Measurements from ENCODE around the gene UBA52. TPM values are rescaled to one million over a fixed set of nuclear protein-coding genes. Genes with fewer than 3 reads are reported as not detected.

UBA52 gene
- total and polyA plus RNA-seq, 2 of the 13 experiments (the other 11 are each of a cell fraction or from before 2014, with no cell fraction given): 959 to 1,782 TPM

- TF ChIP-seq EHMT2 (IDR thresholded peaks at IDR 0.05; ENCODE audit: borderline replicate concordance, low read depth, low read length): no peak
- TF ChIP-seq ZNF337 (CRISPR knock-in tag; IDR thresholded peaks at IDR 0.05; ENCODE audit: borderline replicate concordance, low read depth): no peak
- TF ChIP-seq AHR (CRISPR knock-in tag; IDR thresholded peaks at IDR 0.05): no peak
- TF ChIP-seq FOXO1 (CRISPR knock-in tag; IDR thresholded peaks at IDR 0.05): no peak
- TF ChIP-seq TBX3 (IDR thresholded peaks at IDR 0.05; ENCODE audit: borderline replicate concordance): no peak
- TF ChIP-seq FOXA1 (IDR thresholded peaks at IDR 0.05): no peak
- TF ChIP-seq FOXA1 (CRISPR knock-in tag; IDR thresholded peaks at IDR 0.05): 0 out of 2 replicates have a peak, but pooled peaks have one; percentile 43
- peak; percentile 13; the same call in 1 of the 2 replicates for TF ChIP-seq ZNF501 (CRISPR knock-in tag; IDR thresholded peaks at IDR 0.05)
- TF ChIP-seq SPEN (CRISPR knock-in tag; IDR thresholded peaks at IDR 0.05; ENCODE audit: low read depth): no peak
- TF ChIP-seq, protein P1, sequence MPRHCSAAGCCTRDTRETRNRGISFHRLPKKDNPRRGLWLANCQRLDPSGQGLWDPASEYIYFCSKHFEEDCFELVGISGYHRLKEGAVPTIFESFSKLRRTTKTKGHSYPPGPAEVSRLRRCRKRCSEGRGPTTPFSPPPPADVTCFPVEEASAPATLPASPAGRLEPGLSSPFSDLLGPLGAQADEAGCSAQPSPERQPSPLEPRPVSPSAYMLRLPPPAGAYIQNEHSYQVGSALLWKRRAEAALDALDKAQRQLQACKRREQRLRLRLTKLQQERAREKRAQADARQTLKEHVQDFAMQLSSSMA (CRISPR knock-in tag; IDR thresholded peaks at IDR 0.05): peak; percentile 25; the same call in 1 of the 2 replicates
- no peak for TF ChIP-seq ZFP36 (IDR thresholded peaks at IDR 0.05; ENCODE audit: borderline replicate concordance, low read depth, low read length, partially characterized antibody)
- TF ChIP-seq ZBTB4 (CRISPR knock-in tag; IDR thresholded peaks at IDR 0.05; ENCODE audit: borderline replicate concordance): no peak
- no peak for TF ChIP-seq MED13 (CRISPR knock-in tag; IDR thresholded peaks at IDR 0.05)
- no peak; the same call in 1 of the 2 replicates for TF ChIP-seq ZFX (CRISPR knock-in tag; IDR thresholded peaks at IDR 0.05; ENCODE audit: low read depth)
- no peak for TF ChIP-seq THAP11 (CRISPR knock-in tag; IDR thresholded peaks at IDR 0.05)
- TF ChIP-seq EED (CRISPR knock-in tag; IDR thresholded peaks at IDR 0.05): no peak
- no peak for TF ChIP-seq ZNF792 (CRISPR knock-in tag; IDR thresholded peaks at IDR 0.05)
- no peak for TF ChIP-seq CHD2 (IDR thresholded peaks at IDR 0.05; ENCODE audit: low read depth, low read length)
- no peak for TF ChIP-seq IKZF5 (CRISPR knock-in tag; IDR thresholded peaks at IDR 0.05)
- 0 out of 2 replicates have a peak, but pooled peaks have one; percentile 17 for TF ChIP-seq ZSCAN9 (CRISPR knock-in tag; IDR thresholded peaks at IDR 0.05; ENCODE audit: borderline replicate concordance)
- peak; percentile 61; the same call in 1 of the 2 replicates for TF ChIP-seq HOXA7 (CRISPR knock-in tag; IDR thresholded peaks at IDR 0.05)
- TF ChIP-seq HOXA9 (CRISPR knock-in tag; IDR thresholded peaks at IDR 0.05; ENCODE audit: borderline replicate concordance): no peak
- TF ChIP-seq ZBTB1 (CRISPR knock-in tag; IDR thresholded peaks at IDR 0.05; ENCODE audit: borderline replicate concordance): no peak
- TF ChIP-seq, protein P2, sequence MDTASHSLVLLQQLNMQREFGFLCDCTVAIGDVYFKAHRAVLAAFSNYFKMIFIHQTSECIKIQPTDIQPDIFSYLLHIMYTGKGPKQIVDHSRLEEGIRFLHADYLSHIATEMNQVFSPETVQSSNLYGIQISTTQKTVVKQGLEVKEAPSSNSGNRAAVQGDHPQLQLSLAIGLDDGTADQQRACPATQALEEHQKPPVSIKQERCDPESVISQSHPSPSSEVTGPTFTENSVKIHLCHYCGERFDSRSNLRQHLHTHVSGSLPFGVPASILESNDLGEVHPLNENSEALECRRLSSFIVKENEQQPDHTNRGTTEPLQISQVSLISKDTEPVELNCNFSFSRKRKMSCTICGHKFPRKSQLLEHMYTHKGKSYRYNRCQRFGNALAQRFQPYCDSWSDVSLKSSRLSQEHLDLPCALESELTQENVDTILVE (CRISPR knock-in tag; IDR thresholded peaks at IDR 0.05): no peak
- no peak for TF ChIP-seq HOXD1 (CRISPR knock-in tag; IDR thresholded peaks at IDR 0.05)
Observed at GRCh38 chr19:18587962-18588610, 16.4 kb downstream of the UBA52 start (continued).
